Epithelial cell of esophagus (primary cell): ENCODE results near the gene SPAG16.
"Not testable (repeated sequence)": the region's sequence is repeated elsewhere in the genome, so short reads cannot be mapped to it uniquely, and the experiment has no call there.

Experiments used
- DNase-seq: peaks from one replicate; pipeline ENCODE4 v3.0.0; 2010; ENCODE audit warnings: low read depth
- H3K4me3 ChIP-seq: 2 replicates; pipeline ENCODE4 v1.5.1; 2011; ENCODE audit warnings: mild to moderate bottlenecking, low read length, control low read depth
- CTCF ChIP-seq: IDR thresholded peaks from 2 replicates; pipeline ENCODE4 v1.5.1; 2011; ENCODE audit warnings: low read depth, mild to moderate bottlenecking, low read length, control low read depth, inconsistent platforms; ENCODE audit not compliant: insufficient read depth; ENCODE audit errors: missing control alignments

The SPAG16 gene

GRCh38 chr2:213710164-213710563 lies 425.9 kb downstream of the SPAG16 start:
- H3K4me3 ChIP-seq: no peak overlapping the region
- no peak for DNase-seq

GRCh38 chr2:213718411-213718810 lies 434.1 kb downstream of the SPAG16 start:
- DNase-seq, H3K4me3 ChIP-seq: not testable (repeated sequence)

More at GRCh38 chr2:213710164-213710563, 425.9 kb downstream of the SPAG16 start:
- TF ChIP-seq CTCF: no peak

- DNase-seq: peak; percentile 8
- no peak for TF ChIP-seq CTCF
- no peak overlapping the region for H3K4me3 ChIP-seq
Measured at GRCh38 chr2:213722565-213722964, 438.3 kb downstream of the SPAG16 start.

GRCh38 chr2:213723041-213723560 lies 438.8 kb downstream of the SPAG16 start:
- H3K4me3 ChIP-seq: no peak overlapping the region
- peak; percentile 11 for TF ChIP-seq CTCF
- DNase-seq: no peak

GRCh38 chr2:213723707-213724106 lies 439.4 kb downstream of the SPAG16 start:
- no peak for DNase-seq
- no peak overlapping the region for H3K4me3 ChIP-seq

GRCh38 chr2:213726101-213726500 lies 441.8 kb downstream of the SPAG16 start:
- DNase-seq: no peak
- H3K4me3 ChIP-seq: no peak overlapping the region
- TF ChIP-seq CTCF: no peak

More at GRCh38 chr2:213723707-213724106, 439.4 kb downstream of the SPAG16 start:
- no peak for TF ChIP-seq CTCF

- no peak for TF ChIP-seq CTCF
- no peak for DNase-seq
- no peak overlapping the region for H3K4me3 ChIP-seq
Measured at GRCh38 chr2:213733893-213734292, 449.6 kb downstream of the SPAG16 start.

- no peak for DNase-seq
- no peak for TF ChIP-seq CTCF
- H3K4me3 ChIP-seq: no peak overlapping the region
Measured at GRCh38 chr2:213740453-213740852, 456.2 kb downstream of the SPAG16 start.
